Memory B cell (primary cell): ENCODE data around the gene DDX42.
"Not testable (repeated sequence)": the region's sequence is repeated elsewhere in the genome, so short reads cannot be mapped to it uniquely, and the experiment has no call there.

Experiments
- ATAC-seq: fragments of 150-1000 bp; cut with Tn5 transposase; 2 replicates; pipeline ENCODE4 v1.10.0; 2021; ENCODE audit warnings: low read depth, mild to moderate bottlenecking, moderate library complexity
- DNase-seq, 2 donors: peaks; one replicate each; pipeline ENCODE4 v3.0.0; 2022; ENCODE audit warnings: low spot score in 2 of 2
- H3K27ac Mint-ChIP-seq: one replicate; pipeline ENCODE4 v1.8.0; 2022; ENCODE audit warnings: mild to moderate bottlenecking, moderate library complexity, mixed read lengths
- H3K27me3 Mint-ChIP-seq: one replicate; pipeline ENCODE4 v1.8.0; 2022; ENCODE audit warnings: mixed read lengths
- H3K36me3 Mint-ChIP-seq: one replicate; pipeline ENCODE4 v1.8.0; 2022; ENCODE audit warnings: mild to moderate bottlenecking, mixed read lengths
- H3K4me1 Mint-ChIP-seq: one replicate; pipeline ENCODE4 v1.8.0; 2022; ENCODE audit warnings: mixed read lengths
- H3K4me3 Mint-ChIP-seq: one replicate; pipeline ENCODE4 v1.8.0; 2022; ENCODE audit warnings: mild to moderate bottlenecking, moderate library complexity, mixed read lengths
- H3K9me3 Mint-ChIP-seq: one replicate; pipeline ENCODE4 v1.8.0; 2022; ENCODE audit warnings: mixed read lengths

Gene DDX42

DNA sequence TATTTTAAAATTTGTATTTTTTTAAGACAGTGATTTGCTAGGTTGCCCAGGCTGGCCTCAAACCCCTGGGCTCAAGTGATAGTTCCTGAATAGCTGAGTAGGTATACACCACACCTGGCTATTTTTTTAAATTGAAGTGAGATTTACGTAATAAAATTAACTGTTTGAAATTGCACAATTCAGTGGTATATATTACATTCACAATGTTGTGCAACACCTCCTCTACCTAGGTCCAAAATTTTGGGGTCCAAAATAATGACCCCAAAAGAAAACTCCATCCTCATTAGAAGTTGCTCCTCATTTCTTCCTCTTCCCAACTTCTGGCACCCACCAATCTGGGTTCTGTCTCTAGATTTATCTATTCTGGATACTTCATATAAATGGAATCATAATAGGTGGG, 71.5 kb downstream of the DDX42 start:
- Mint-ChIP-seq H3K9me3 (no peaks in the 10 kb centered on the region), H3K4me1 (peaks cover 21% of the 10 kb centered on the region), H3K27ac (no peak overlapping the region), H3K27me3 (no peaks in the 10 kb centered on the region), H3K4me3 (no peak overlapping the region), H3K36me3 (no peaks in the 10 kb centered on the region)
- ATAC-seq (no peak), DNase-seq (no peak)

- DNase-seq (no peak), ATAC-seq (no peak)
- H3K36me3 Mint-ChIP-seq = no peaks in the 10 kb centered on the region
- H3K4me3 Mint-ChIP-seq = peak overlapping the region; percentile 40
- H3K4me1 Mint-ChIP-seq = peaks cover 13% of the 10 kb centered on the region
- no peaks in the 10 kb centered on the region for H3K9me3 Mint-ChIP-seq
- peak overlapping the region; percentile 84 for H3K27ac Mint-ChIP-seq
- H3K27me3 Mint-ChIP-seq = no peaks in the 10 kb centered on the region
Observed at GRCh38 chr17:63847525-63848249, 73.7 kb downstream of the DDX42 start.

DNA sequence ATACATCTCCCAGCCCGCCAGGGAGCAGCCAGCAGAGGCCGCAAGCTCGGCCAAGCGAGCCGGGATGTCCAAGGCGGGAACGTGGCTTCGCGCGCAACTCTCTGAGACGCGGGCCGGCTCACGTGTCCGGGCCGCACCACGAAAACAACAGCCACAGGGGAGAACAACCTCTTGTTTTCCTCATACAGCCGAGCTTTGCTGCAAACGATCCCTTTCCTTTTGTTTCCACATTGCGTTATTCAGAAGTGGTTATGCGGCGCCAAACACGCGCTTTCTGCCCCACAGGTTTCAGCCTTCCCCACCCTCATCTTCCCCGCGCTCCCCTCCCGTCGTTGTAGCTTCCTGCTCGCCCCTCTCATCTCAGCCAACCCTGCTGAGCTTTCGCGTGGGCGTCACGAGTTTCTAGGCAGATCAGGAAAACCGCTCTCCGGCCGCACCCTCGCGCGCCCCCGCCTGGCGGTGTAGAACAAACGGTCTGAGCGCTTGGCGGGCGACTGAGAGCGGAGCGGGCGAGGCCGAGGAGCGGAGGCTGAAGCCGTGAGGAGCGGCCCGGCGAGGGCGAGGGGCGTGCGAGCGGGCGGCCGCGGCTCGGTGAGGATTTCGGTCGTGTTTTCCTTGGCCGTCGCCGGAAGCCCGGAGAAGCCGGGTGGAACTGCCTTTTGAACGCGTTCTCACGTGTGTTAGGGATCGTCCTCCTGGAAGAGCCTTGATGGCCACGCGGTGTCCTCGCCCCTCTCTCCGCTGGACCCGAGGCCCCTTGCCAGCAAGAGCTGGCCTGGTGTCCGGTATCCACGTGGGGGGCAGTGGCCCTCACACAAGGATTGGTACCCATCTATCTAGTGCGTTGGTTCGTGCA, 75.1 kb downstream of the DDX42 start:
- Mint-ChIP-seq H3K4me3 (peak overlapping the region; percentile 91), H3K9me3 (no peaks in the 10 kb centered on the region)

GRCh38 chr17:63850401-63850800, 76.4 kb downstream of the DDX42 start:
- Mint-ChIP-seq H3K27ac (no peak overlapping the region), H3K9me3 (no peaks in the 10 kb centered on the region), H3K4me3 (no peak overlapping the region), H3K27me3 (no peaks in the 10 kb centered on the region), H3K36me3 (no peaks in the 10 kb centered on the region), H3K4me1 (peaks cover 13% of the 10 kb centered on the region)
- DNase-seq (no peak), ATAC-seq (no peak)

More for the DNA sequence above, 75.1 kb downstream of the DDX42 start:
- H3K36me3 Mint-ChIP-seq = no peaks in the 10 kb centered on the region
- ATAC-seq = peak; percentile 94
- no peaks in the 10 kb centered on the region for H3K27me3 Mint-ChIP-seq
- peak; percentile 98 to 99 for DNase-seq
- H3K27ac Mint-ChIP-seq = peak overlapping the region; percentile 96
- H3K4me1 Mint-ChIP-seq = peaks cover 13% of the 10 kb centered on the region

- Mint-ChIP-seq H3K27ac (no peak overlapping the region), H3K4me1 (peaks cover 6% of the 10 kb centered on the region), H3K27me3 (no peaks in the 10 kb centered on the region), H3K9me3 (no peaks in the 10 kb centered on the region), H3K36me3 (no peaks in the 10 kb centered on the region), H3K4me3 (no peak overlapping the region)
- DNase-seq = no peak
- ATAC-seq = no peak
Observed at GRCh38 chr17:63853260-63853659, 79.3 kb downstream of the DDX42 start.

- Mint-ChIP-seq H3K4me1 (no peaks in the 10 kb centered on the region), H3K36me3 (no peaks in the 10 kb centered on the region), H3K27me3 (no peaks in the 10 kb centered on the region), H3K4me3 (no peak overlapping the region), H3K9me3 (no peaks in the 10 kb centered on the region), H3K27ac (no peak overlapping the region)
- ATAC-seq = no peak
- DNase-seq = no peak
Observed at GRCh38 chr17:63854709-63855108, 80.7 kb downstream of the DDX42 start.

GRCh38 chr17:63855185-63855584, 81.2 kb downstream of the DDX42 start:
- Mint-ChIP-seq H3K36me3 (no peaks in the 10 kb centered on the region), H3K4me1 (no peaks in the 10 kb centered on the region), H3K27me3 (peaks cover 2% of the 10 kb centered on the region), H3K27ac (no peak overlapping the region), H3K9me3 (no peaks in the 10 kb centered on the region), H3K4me3 (no peak overlapping the region)
- DNase-seq (no peak), ATAC-seq (no peak)

DNA sequence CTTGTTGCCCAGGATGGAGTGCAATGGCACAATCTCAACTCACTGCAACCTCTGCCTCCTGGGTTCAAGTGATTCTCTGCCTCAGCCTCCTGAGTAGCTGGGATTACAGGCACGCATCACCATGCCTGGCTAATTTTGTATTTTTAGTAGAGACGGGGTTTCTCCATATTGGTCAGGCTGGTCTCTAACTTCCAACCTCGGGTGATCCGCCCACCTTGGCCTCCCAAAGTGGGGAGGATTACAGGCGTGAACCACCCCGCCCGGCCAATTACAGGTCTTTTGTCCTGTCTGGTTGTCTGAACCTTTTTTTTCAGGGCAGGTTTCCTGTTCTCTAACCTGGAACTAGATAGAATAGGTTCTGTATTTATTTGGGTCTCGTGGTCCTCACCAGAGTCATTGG, 82.5 kb downstream of the DDX42 start:
- H3K27me3 Mint-ChIP-seq, H3K4me1 Mint-ChIP-seq, H3K27ac Mint-ChIP-seq, ATAC-seq, H3K4me3 Mint-ChIP-seq, DNase-seq, H3K36me3 Mint-ChIP-seq, H3K9me3 Mint-ChIP-seq: not testable (repeated sequence)

GRCh38 chr17:63859257-63859656, 85.3 kb downstream of the DDX42 start:
- Mint-ChIP-seq H3K4me3 (no peak overlapping the region), H3K27ac (no peak overlapping the region), H3K27me3 (peaks cover 5% of the 10 kb centered on the region), H3K4me1 (no peaks in the 10 kb centered on the region), H3K36me3 (no peaks in the 10 kb centered on the region), H3K9me3 (no peaks in the 10 kb centered on the region)
- ATAC-seq (no peak), DNase-seq (no peak)

DNA sequence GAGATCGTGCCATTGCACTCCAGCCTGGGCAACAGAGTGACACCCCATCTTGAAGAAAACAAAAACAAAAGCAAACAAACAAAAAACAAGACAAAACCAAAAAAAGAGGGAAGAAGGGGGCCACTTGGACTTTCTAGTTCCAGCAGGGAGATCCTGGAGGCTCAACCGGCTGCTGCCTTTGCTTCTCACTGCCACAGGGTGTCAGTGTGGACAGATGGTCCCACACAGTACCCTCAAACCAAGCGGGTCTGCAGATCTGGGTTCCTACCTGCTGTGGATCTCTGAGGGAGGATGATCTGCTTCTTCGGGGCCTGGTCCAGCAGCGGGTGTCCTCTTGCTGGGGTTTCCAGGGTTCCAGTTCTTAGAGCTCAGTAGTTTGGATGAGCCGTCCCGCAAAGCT, 92.7 kb downstream of the DDX42 start:
- DNase-seq, H3K36me3 Mint-ChIP-seq, H3K27me3 Mint-ChIP-seq, H3K4me1 Mint-ChIP-seq, H3K4me3 Mint-ChIP-seq, H3K9me3 Mint-ChIP-seq, ATAC-seq, H3K27ac Mint-ChIP-seq: not testable (repeated sequence)
